COLO668 (cell line): Measurements from ENCODE around the gene USF3.

ENCODE experiments used
- DNase-seq: peaks from one replicate; lab custom pipeline; 2025; ENCODE audit not compliant: unreplicated experiment; lab: John Stamatoyannopoulos, UW

The USF3 gene

DNA sequence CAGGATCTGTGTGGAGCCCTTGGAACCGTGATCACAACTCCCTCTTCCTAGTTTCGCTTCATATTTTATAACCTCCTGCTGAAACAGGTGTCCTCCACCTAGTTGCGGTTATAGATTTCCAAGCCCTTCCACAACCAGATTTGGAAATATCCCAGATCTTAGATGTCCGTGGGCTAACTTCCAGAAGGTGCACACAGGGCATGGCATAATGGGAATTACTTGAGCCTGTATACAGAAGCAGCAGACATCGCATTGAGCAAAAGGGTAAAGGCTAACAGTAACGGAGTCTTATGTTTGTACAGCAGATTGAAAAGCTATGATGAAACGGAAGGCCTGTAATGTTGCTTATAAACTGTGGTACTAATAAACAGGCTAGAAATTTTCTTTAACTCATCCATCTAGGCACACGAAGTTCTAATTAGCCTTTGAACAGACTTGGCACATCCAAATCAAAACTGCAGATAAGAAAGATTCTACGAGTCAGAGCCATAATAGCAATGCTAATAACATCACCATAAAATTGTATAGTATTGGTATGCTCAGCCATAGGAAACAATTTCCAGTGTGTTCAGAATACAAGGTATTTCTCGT lies 1.2 kb upstream of the USF3 start:
- DNase-seq: no peak

DNA sequence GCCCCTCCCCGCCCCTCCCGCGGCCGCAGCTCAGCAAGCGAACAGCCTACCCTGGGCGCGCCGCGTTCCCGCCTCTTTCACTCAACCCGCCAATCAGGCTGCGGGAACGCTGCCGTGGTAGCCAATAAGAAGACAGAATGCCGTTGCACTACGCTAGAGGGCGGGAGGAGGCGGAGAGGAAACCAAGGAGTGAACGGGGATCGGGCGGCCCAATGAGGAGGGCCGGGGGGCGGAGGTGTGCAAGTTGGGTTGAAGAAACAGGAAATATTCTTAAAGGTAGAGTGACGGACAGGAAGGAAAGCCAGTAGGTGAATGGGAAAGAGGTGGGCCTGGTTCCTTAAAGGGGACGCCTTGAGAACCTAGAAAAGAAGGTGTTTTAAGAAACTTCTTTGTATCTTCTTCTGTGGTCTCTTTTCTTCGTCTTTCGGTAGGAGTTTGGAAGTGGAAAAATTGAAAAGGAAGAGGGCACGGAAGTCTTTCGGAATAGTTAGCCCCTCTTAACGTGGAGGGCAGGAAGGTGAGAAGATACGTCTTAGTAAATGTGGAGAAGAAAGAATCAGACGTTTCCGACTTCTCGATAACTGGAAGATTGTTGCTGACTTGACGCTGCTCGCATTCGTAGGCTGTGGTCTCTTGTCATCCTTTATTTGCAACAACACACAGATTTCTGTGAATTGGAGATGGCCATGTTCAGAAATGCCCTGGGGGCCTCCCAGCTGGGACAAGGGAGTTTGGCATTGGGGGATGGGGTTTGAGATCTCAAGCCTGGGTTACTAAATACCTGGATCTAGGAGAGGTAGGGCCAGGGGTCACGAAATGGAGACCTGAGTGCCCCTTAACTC lies 437 bp upstream of the USF3 start:
- DNase-seq: peak; percentile 96

DNA sequence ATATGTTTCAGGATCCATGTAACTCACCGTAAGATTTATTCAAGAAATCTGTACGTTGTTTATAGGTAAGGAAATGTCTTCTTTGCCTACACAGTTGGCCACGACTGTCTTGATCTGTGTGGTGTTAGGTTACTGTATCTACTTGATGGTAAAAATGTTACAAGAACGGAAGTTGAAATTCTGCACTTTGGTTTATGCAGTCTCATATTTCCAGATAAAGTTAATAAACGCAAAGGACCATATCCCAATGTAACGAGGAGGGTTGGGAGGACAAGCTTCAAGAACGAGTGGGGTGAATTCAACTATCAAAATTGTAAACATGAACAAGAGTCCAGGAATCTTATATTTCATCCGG lies 1.0 kb downstream of the USF3 start:
- DNase-seq: no peak

- DNase-seq: no peak
Measured at GRCh38 chr3:113690482-113690881, 6.0 kb downstream of the USF3 start.

- no peak for DNase-seq
Measured at GRCh38 chr3:113685956-113686721, 10.3 kb downstream of the USF3 start.

DNA sequence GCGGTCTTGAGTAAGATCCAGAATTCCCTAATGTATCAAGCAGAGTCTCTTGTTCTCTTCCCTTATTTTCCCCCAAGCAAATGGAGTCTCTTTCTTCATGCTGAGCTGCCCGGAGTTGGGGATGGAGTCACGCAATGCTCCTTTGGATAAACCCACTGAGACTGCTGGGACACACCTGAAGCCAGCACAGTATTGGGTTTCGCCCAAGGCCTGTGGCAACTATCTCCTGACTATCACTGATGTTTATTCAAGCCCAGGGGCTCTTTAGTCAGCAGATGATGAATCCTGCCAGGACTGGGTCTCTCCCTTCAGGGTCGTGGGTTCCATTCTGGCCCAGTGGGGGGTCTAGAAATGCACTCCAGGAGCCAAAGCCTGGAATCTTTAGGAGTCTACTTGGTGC lies 11.3 kb downstream of the USF3 start:
- peak; percentile 14 for DNase-seq

DNA sequence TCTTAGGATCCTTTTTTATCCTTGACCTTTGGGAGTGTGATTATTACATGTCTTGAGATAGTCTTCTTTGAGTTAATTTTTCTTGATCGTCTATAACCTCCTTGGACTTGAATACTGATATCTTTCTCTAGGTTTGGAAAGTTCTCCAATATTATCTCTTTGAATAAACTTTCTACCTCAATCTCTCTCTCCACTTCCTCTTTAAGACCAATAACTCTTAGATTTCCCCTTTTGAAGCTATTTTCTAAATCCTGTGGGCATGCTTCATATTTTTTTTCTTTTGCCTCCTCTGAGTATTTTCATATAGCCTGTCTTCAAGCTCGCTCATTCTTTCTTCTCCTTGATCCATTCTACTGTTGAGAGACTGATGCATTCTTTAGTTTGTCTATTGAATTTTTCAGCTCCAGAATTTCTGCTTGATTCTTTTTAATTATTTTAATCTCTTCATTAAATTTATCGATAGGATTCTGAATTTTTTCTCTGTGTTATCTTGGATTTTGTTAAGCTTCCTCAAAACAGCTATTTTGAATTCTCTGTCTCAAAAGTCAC lies 12.1 kb downstream of the USF3 start:
- DNase-seq: no peak

DNA sequence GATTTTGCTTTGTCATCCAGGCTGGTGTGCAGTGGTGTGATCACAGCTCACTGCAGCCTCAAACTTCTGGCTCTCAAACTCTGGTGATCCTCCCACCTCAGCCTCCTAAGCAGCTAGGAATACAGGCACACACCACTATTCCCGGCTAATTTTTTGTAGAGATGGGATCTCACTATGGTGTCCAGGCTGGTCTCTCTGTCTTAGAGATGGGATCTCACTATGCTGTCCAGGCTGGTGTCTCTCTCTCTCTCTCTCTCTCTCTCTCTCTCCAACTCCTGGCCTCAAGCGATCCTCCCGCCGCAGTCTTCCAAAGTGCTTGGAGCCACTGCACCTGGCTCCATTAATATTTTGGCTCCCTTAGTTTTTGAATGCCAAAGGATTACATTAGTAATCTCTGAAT lies 17.7 kb downstream of the USF3 start:
- no peak for DNase-seq

- no peak for DNase-seq
Measured at GRCh38 chr3:113677737-113678136, 18.7 kb downstream of the USF3 start.

DNA sequence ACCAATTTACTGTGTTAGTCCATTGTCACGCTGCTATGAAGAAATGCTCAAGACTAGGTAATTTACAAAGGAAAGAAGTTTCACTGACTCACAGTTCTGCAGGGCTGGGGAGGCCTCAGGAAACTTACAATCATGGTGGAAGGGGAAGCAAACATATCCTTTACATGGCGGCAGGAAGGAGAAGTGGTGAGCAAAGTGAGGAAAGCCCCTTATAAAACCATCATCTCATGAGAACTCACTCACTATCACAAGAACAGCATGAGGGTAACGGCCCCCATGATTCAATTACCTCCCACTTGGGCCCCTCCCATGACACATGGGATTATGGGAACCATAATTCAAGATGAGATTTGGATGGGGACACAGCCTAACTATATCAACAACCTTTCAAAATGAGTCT lies 20.2 kb downstream of the USF3 start:
- DNase-seq: no peak

DNA sequence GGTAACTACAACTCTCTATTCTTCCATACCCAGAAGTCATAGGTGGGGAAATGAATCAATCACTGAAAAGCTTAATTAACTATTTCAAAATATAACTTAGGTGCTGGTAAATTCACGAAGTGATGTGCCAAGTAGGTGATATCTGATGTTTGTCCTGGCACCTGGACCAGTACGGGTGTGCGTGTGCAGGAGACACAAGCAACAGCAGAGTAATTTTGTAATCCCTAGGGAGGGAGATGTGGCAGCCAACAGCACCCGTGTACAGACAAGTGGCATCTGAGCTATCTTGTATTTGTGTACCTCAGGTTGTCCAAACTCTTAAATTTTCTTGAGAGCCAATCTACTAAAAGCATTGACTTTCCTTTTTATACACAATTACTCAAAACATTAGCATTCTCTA lies 22.8 kb downstream of the USF3 start:
- DNase-seq: no peak

DNA sequence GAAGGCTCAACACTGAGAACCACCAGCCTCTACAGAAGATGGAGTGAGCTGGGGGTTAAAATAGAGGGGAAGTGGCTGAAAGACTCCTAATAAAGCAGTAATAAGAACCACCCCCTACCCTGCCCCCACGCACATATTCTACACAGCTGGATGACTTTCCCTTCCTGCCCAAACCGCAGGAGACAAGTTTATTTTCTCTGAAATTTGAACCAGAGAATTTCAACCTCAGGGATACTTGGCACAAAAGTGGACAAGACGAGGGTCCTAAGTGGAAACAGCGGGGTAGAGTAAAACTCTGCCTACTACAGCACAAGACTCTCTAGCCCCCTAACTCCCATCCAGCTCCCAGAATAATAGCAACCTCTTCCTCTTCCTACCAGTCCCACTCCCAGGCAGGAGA lies 28.4 kb downstream of the USF3 start:
- DNase-seq: no peak

DNA sequence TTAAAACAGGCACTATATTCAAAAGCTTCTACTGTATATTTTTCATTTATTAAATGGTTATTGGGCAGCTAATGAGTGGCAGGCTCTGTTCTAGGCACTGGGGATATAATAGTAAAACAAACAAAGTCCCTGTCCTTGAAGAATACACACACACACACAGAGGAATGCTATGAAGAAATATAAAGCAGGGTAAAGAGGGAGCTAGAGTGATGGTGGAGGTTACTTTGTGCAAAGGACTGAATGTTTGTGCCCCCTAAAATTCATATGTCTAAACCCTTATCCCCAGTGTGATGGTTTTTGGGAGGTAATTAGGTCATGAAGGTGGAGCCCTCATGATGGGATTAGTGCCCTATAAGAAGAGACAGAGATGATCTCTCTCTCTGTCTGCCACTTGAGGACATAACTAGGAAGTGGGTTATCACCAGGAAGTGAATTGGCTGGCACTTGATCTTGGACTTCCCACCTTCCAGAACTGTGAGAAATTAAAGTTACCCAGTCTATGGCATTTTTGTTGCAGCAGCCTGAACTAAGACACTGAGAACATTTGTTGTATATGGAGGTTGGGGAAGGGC lies 31.8 kb downstream of the USF3 start:
- no peak for DNase-seq

DNA sequence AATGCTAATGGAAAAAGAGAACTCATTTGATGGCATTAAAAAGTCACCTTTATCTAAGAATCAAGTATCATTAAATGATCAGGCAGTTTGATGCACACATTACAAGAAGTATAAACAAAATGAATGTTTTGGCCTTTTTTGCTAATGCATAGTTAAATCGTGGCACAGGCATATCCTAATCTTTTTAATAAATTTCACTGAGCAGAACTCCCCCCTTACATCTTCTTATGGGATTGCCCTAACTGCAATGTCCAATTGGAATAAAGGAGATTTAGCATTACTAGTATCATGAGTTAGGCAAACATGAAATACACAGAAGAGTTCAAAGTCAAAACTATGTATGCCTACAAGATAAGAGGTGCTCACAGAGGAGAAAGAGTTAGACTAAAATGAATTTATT lies 32.7 kb downstream of the USF3 start:
- no peak for DNase-seq

DNA sequence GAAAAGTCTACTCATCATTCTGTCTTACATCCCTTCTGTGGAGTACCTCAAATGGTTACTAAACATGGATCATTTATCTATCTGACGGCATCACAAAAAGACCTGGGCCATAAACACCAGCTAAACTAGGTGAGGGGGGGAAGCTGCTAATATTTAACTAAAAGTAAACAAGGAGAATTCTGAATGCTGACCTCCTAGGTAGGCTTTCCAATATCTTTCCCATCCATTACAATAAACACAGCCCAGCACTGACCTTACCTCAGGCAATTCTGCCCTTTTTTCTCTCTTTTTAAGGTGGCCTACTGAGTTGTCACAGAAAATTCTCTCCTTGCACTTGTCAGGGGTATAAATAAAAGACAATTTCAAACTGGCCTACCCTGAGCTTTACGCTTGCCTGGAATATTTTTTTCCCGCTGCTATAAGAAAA lies 33.1 kb downstream of the USF3 start:
- DNase-seq: peak; percentile 10

GRCh38 chr3:113662824-113663223 lies 33.6 kb downstream of the USF3 start:
- DNase-seq: peak; percentile 10

DNA sequence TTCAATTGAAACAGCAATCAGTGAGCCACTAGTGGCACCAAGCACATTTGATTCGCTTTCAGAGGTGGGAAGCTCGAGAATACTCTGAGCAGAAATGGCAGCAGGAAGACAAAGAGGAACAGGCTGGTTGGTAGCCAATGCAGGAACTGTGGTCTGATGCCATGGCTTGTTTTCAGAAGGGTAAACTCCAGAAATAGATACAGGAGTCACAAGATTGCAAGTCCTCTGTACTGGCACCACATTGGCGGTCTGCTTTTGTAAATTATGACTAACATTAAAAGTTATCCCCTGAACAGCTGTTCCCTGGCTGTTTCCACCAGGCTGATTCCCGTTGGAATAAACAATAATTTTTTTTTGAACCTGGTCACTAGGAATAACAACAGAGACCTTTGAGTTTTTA lies 35.5 kb downstream of the USF3 start:
- DNase-seq: no peak

- DNase-seq: no peak
Measured at GRCh38 chr3:113660458-113660857, 36.0 kb downstream of the USF3 start.

DNA sequence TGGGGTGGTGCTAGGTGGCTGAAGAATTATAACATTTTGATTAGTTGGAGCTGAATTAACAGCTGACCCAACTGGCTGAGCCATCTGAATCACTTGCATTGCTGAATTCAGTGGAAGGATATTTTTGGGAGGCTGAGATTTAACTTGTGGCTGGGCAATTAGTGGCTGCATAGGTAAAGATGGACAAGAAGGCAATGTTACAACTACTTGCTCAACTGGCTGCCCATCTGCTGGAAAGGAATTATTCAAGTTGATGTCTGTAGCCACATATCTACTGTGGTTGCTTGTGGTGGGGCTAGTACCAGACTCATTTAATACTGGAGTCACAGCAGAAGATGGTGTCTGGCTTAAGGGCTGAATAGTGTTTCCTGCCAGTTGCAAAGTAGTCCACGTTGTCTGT lies 36.4 kb downstream of the USF3 start:
- no peak for DNase-seq

GRCh38 chr3:113659101-113659541 lies 37.3 kb downstream of the USF3 start:
- DNase-seq: peak; percentile 36

DNA sequence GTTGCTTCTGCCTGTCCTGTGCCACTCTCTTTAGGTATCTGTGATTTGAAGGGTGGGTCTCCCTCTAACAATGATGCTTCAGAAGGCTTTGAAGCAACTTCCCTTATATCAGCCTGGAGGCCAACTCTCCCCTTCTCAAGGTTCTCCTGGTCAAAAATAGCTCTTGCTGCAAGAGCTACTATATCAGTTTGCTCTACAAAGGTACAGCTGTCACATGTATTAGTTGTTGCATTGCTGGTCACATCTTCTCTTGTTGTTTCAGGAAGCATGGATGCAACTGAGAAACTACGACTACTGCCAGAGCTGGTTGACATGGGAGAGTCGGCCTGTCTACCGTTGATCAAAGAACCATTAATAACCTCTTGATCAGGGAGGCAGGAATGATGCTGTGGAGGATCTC lies 38.3 kb downstream of the USF3 start:
- no peak for DNase-seq
